HCT116 (cell line): ENCODE results near the gene IGFLR1.

Experiments
- EZH2 ChIP-seq: fragments of 200-600 bp; sonication (generic); IDR thresholded peaks from 2 replicates; pipeline ENCODE4 v1.6.1; 2017; ENCODE audit warnings: antibody characterized with exemption, mixed run types
- TCF7L2 ChIP-seq: IDR thresholded peaks from 2 replicates; pipeline ENCODE4 v1.7.0; 2011; ENCODE audit warnings: borderline replicate concordance, inconsistent platforms; ENCODE audit not compliant: insufficient read depth, insufficient read length; ENCODE audit errors: extremely low read depth
- TF ChIP-seq, protein P1 (sequence below), 3 experiments: fragments of 200-600 bp in 1 of 3; sonication (generic) in 1 of 3; IDR thresholded peaks in 2 of 3; conservative IDR thresholded peaks in 1 of 3; 2 replicates each; pipeline ENCODE4 v1.5.1; 2012 to 2017; ENCODE audit warnings: low read depth in 2 of 3, low read length in 2 of 3, antibody characterized with exemption in 1 of 3, borderline replicate concordance in 1 of 3, control low read depth in 1 of 3, mild to moderate bottlenecking in 1 of 3, mixed read lengths in 1 of 3, mixed run types in 1 of 3, moderate library complexity in 1 of 3; ENCODE audit not compliant: insufficient read depth in 1 of 3

DNA sequence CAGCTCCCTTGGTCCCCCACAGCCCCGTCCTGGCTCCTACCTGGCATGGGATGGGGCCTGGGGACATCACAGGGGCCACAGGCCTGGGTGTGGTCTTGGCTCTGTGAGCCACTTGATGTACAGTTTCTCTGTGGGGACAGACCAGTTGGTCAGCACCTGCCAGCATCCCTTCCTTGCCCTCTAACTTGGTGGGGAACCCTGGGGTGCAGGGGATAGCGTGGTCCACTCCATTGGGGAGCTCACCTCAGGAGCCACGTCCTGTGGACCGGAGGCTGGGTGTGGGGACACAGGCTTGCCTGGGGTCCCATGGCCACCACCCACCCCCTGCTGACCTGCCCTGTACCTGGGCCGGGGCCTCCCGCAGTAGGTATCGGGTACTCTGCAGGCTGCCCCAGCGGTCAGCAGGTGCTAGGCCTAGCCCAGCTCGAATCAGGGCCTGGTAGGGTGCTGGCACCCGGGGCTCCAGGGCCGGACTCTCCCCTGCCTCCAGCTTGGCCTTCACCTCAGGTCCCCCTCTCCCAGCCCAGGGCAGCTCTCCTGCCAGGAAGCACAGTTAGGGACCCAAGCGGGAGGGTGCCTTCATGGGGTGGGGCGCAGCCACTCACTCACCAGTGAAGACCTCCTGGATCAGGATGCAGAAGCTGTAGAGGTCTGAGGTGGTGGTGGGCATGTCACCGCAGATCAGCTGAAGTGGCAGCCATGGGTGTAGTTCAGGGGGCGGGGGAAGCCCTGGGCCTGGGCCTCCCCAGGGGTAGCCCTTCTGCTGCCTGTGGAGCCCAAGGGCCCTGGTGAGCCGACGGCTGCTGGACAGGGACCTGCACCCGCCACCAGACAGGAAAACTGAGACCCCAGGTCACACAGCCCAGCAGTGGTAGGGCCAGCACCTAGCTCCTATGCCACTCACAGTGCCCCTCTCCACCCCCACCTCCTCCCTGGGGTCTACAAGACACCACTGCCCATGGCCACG, 48.0 kb upstream of the IGFLR1 start:
- TF ChIP-seq EZH2 = no peak
- TF ChIP-seq, protein P1, sequence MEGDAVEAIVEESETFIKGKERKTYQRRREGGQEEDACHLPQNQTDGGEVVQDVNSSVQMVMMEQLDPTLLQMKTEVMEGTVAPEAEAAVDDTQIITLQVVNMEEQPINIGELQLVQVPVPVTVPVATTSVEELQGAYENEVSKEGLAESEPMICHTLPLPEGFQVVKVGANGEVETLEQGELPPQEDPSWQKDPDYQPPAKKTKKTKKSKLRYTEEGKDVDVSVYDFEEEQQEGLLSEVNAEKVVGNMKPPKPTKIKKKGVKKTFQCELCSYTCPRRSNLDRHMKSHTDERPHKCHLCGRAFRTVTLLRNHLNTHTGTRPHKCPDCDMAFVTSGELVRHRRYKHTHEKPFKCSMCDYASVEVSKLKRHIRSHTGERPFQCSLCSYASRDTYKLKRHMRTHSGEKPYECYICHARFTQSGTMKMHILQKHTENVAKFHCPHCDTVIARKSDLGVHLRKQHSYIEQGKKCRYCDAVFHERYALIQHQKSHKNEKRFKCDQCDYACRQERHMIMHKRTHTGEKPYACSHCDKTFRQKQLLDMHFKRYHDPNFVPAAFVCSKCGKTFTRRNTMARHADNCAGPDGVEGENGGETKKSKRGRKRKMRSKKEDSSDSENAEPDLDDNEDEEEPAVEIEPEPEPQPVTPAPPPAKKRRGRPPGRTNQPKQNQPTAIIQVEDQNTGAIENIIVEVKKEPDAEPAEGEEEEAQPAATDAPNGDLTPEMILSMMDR (IDR thresholded peaks at IDR 0.05 in 2 of 3, conservative IDR thresholded peaks at IDR 0.05 in 1 of 3; ENCODE audit: borderline replicate concordance in 1 of 3, insufficient read depth in 1 of 3, low read depth in 2 of 3, low read length in 2 of 3) = no peak
- no peak for TF ChIP-seq TCF7L2
